Ovary (tissue), 3 donors: Measurements from ENCODE around the gene NGRN.

Experiments used
- POLR2A ChIP-seq: fragments of 450-650 bp; IDR thresholded peaks from one replicate; pipeline ENCODE4 v1.6.1; 2017; ENCODE audit warnings: antibody characterized with exemption, mild to moderate bottlenecking, moderate library complexity
- TF ChIP-seq, protein P1 (sequence below), 3 donors: fragments of 450-650 bp in 2 of 3; fragments of 200-600 bp in 1 of 3; IDR thresholded peaks; one replicate each; pipeline versions ENCODE4 v1.5.1 to v1.8.0; 2016 to 2022; ENCODE audit warnings: antibody characterized with exemption in 3 of 3, mild to moderate bottlenecking in 1 of 3
- donor health status: DM: no; HTN: no; CAD: no.

DNA sequence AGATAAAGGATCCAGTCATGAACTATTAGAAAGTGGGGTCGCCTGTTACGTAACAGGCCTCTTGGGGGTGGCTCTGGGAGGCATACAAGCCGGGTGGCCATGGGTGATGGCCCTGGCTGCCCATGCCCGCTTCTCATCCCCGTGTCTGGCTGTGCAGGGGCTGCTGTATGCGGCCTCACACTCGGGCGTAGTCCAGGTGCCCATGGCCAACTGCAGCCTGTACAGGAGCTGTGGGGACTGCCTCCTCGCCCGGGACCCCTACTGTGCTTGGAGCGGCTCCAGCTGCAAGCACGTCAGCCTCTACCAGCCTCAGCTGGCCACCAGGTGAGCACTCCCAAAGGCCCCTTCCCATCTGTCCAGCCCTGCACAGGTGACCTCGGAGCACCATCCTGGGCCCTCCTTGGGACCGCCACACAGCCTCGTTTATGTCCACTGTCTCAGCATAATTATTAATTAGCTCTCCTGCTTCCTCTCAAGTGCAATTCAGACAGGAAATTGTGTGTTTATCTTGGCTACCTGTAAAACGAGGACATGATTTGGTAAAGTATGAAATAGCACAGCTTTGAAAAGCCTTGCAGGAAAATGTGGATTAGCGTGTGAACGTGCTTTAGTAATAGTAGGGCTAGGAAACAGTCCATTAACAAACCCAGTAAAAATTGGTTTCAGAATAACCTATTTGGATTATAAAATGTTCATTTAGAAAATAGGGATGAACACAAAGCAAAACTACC is 39.8 kb upstream of the NGRN start:
- no peak for TF ChIP-seq POLR2A
- TF ChIP-seq, protein P1, sequence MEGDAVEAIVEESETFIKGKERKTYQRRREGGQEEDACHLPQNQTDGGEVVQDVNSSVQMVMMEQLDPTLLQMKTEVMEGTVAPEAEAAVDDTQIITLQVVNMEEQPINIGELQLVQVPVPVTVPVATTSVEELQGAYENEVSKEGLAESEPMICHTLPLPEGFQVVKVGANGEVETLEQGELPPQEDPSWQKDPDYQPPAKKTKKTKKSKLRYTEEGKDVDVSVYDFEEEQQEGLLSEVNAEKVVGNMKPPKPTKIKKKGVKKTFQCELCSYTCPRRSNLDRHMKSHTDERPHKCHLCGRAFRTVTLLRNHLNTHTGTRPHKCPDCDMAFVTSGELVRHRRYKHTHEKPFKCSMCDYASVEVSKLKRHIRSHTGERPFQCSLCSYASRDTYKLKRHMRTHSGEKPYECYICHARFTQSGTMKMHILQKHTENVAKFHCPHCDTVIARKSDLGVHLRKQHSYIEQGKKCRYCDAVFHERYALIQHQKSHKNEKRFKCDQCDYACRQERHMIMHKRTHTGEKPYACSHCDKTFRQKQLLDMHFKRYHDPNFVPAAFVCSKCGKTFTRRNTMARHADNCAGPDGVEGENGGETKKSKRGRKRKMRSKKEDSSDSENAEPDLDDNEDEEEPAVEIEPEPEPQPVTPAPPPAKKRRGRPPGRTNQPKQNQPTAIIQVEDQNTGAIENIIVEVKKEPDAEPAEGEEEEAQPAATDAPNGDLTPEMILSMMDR (IDR thresholded peaks at IDR 0.05): no peak
